HCT116 (cell line): ENCODE measurements around the gene CTCFL. TPM values are rescaled to one million over a fixed set of nuclear protein-coding genes. Genes with fewer than 3 reads are reported as not detected.

Experiments
- ATAC-seq: fragments of 200-7000 bp; cut with Tn5 transposase; 2 replicates; pipeline ENCODE4 v1.9.1; 2020; ENCODE audit warnings: mild to moderate bottlenecking, moderate library complexity
- BruUV-seq: library from RNA; stranded (reverse); fragments of 400-500 nt; replicated peaks from 2 replicates; lab custom pipeline; 2021; lab: Mats Ljungman, UMichigan
- CTCF ChIA-PET: fragments of 300-600 bp; sonication (Branson Sonifier 250); formaldehyde crosslinking; loops from one replicate; lab custom pipeline; 2021; ENCODE audit warnings: antibody characterized with exemption; lab: Charles Lee
- POLR2A ChIA-PET: fragments of 300-600, 350-600 bp; sonication (Branson Sonifier 250); formaldehyde crosslinking; loops from one replicate; lab custom pipeline; 2021; ENCODE audit warnings: antibody characterized with exemption; lab: Charles Lee
- RAD21 ChIA-PET, 2 experiments: fragments of 300-600 bp; sonication (Branson Sonifier 250); formaldehyde crosslinking; loops; one replicate each; lab custom pipeline; 2023; ENCODE audit warnings: low total read pairs in 2 of 2; ENCODE audit not compliant: uncharacterized antibody in 2 of 2, unreplicated experiment in 2 of 2, low non-redundant PET in 1 of 2; lab: Charles Lee
- DNase-seq: peaks from one replicate; pipeline ENCODE4 v3.0.0-alpha.2; 2010; ENCODE audit warnings: low read depth, low spot score
- H2AFZ ChIP-seq: fragments of 200-600 bp; shearing (Covaris generic), sonication (generic); 2 replicates; pipeline ENCODE4 v1.6.1; 2017; ENCODE audit warnings: low read depth, mixed run types, mixed read lengths, antibody characterized with exemption, low read length; ENCODE audit not compliant: poor library complexity, severe bottlenecking
- H3K27ac ChIP-seq: 2 replicates; pipeline ENCODE4 v1.5.1; 2012; ENCODE audit warnings: low read depth, low read length
- H3K27me3 ChIP-seq: fragments of 200-600 bp; sonication (generic); 2 replicates; pipeline ENCODE4 v1.6.1; 2016; ENCODE audit warnings: mixed run types, low read length, mixed read lengths; ENCODE audit not compliant: insufficient read depth
- H3K36me3 ChIP-seq, 2 experiments: fragments of 200-500 bp in 1 of 2; fragments of 200-600 bp in 1 of 2; sonication (Bioruptor generic) in 1 of 2; sonication (generic) in 1 of 2; 2 replicates each; pipeline versions ENCODE4 v1.5.1 to v1.6.1; 2014 to 2016; ENCODE audit warnings: low read length in 2 of 2, inconsistent platforms in 1 of 2, mixed read lengths in 1 of 2, mixed run types in 1 of 2; ENCODE audit not compliant: insufficient read depth in 2 of 2, control insufficient read depth in 1 of 2
- H3K4me1 ChIP-seq, 2 experiments: fragments of 200-600 bp in 1 of 2; sonication (generic) in 1 of 2; 2 replicates each; pipeline versions ENCODE4 v1.5.1 to v1.6.1; 2012 to 2017; ENCODE audit warnings: low read length in 2 of 2, inconsistent platforms in 1 of 2, mild to moderate bottlenecking in 1 of 2, mixed read lengths in 1 of 2, mixed run types in 1 of 2, moderate library complexity in 1 of 2; ENCODE audit not compliant: insufficient read depth in 2 of 2, control insufficient read depth in 1 of 2
- H3K4me2 ChIP-seq: fragments of 200-600 bp; sonication (generic); 2 replicates; pipeline ENCODE4 v1.6.1; 2017; ENCODE audit warnings: mixed run types, low read length, mixed read lengths
- H3K4me3 ChIP-seq, 2 experiments: fragments of 200-600 bp in 1 of 2; sonication (generic) in 1 of 2; replicated peaks in 1 of 2; 2 replicates each; pipeline ENCODE4 v1.5.1; 2011 to 2016; ENCODE audit warnings: low read length in 2 of 2, control low read depth in 1 of 2, low read depth in 1 of 2, mild to moderate bottlenecking in 1 of 2, mixed read lengths in 1 of 2, mixed run types in 1 of 2
- H3K79me2 ChIP-seq: fragments of 200-600 bp; sonication (generic); 2 replicates; pipeline ENCODE4 v1.6.1; 2017; ENCODE audit warnings: mild to moderate bottlenecking, mixed run types, low read length, moderate library complexity, mixed read lengths; ENCODE audit not compliant: insufficient read depth
- H3K9ac ChIP-seq: fragments of 200-600 bp; sonication (generic); 2 replicates; pipeline ENCODE4 v1.6.1; 2016; ENCODE audit warnings: low read length, mixed read lengths
- H3K9me2 ChIP-seq: fragments of 200-600 bp; sonication (generic), shearing (Covaris generic); 2 replicates; pipeline ENCODE4 v1.6.1; 2017; ENCODE audit warnings: mixed run types, mild to moderate bottlenecking, moderate library complexity; ENCODE audit not compliant: insufficient read depth
- H3K9me3 ChIP-seq, 2 experiments: fragments of 200-500 bp in 1 of 2; fragments of 200-600 bp in 1 of 2; sonication (Bioruptor generic) in 1 of 2; sonication (generic) in 1 of 2; 2 replicates each; pipeline ENCODE4 v1.6.1; 2014 to 2017; ENCODE audit warnings: low read length in 2 of 2, mixed read lengths in 2 of 2, inconsistent platforms in 1 of 2, low read depth in 1 of 2, mild to moderate bottlenecking in 1 of 2, mixed run types in 1 of 2, moderate library complexity in 1 of 2; ENCODE audit not compliant: control insufficient read depth in 1 of 2, insufficient read depth in 1 of 2
- H4K20me1 ChIP-seq: fragments of 200-600 bp; sonication (generic), shearing (Covaris generic); 2 replicates; pipeline ENCODE4 v1.6.1; 2017; ENCODE audit warnings: mixed run types, mild to moderate bottlenecking, moderate library complexity; ENCODE audit not compliant: insufficient read depth
- ATF3 ChIP-seq: IDR thresholded peaks from 2 replicates; pipeline ENCODE4 v1.6.1; 2012
- CBX3 ChIP-seq: IDR thresholded peaks from 2 replicates; pipeline ENCODE4 v1.6.1; 2012; ENCODE audit warnings: low read depth
- CEBPB ChIP-seq: IDR thresholded peaks from 2 replicates; pipeline ENCODE4 v1.6.1; 2012; ENCODE audit warnings: low read depth
- EZH2phosphoT487 ChIP-seq: fragments of 200-600 bp; IDR thresholded peaks from 2 replicates; pipeline ENCODE4 v1.6.1; 2018; ENCODE audit warnings: antibody characterized with exemption, borderline replicate concordance
- FOSL1 ChIP-seq: IDR thresholded peaks from 2 replicates; pipeline ENCODE4 v1.6.1; 2012; ENCODE audit warnings: low read depth
- JUND ChIP-seq: IDR thresholded peaks from 2 replicates; pipeline ENCODE4 v1.6.1; 2012
- REST ChIP-seq: IDR thresholded peaks from 2 replicates; pipeline ENCODE4 v1.6.1; 2012; ENCODE audit warnings: low read depth
- SIN3A ChIP-seq: IDR thresholded peaks from 2 replicates; pipeline ENCODE4 v1.6.1; 2012; ENCODE audit warnings: low read depth
- SP1 ChIP-seq: IDR thresholded peaks from 2 replicates; pipeline ENCODE4 v1.6.1; 2012; ENCODE audit warnings: low read depth
- SRF ChIP-seq: IDR thresholded peaks from 2 replicates; pipeline ENCODE4 v1.6.1; 2012; ENCODE audit warnings: low read depth
- TCF7L2 ChIP-seq: IDR thresholded peaks from 2 replicates; pipeline ENCODE4 v1.7.0; 2011; ENCODE audit warnings: borderline replicate concordance, inconsistent platforms; ENCODE audit not compliant: insufficient read depth, insufficient read length; ENCODE audit errors: extremely low read depth
- YY1 ChIP-seq: IDR thresholded peaks from 2 replicates; pipeline ENCODE4 v1.6.1; 2011; ENCODE audit warnings: low read length, low read depth, moderate library complexity, mild to moderate bottlenecking; ENCODE audit not compliant: insufficient replicate concordance; ENCODE audit errors: extremely low read depth
- intact Hi-C: fragments of 100-400 bp; cut with micrococcal nuclease; formaldehyde crosslinking; loops from 2 replicates; pipeline ENCODE4 v1.10.0; 2022
- total RNA-seq: library from RNA; stranded (reverse); gene quantifications from one replicate; pipeline ENCODE4 v1.2.1, GENCODE V29; 2021; ENCODE audit not compliant: unreplicated experiment

CTCFL gene
- total RNA-seq, 1 experiment from 2014 or later, result 0.34 TPM

GRCh38 chr20:57462781-57463180, 62.2 kb downstream of the CTCFL start:
- Histone ChIP-seq H2AFZ (no peak overlapping the region), H3K9me2 (no peaks in the 10 kb centered on the region), H3K4me1 (peaks cover 0 to 3% of the 10 kb centered on the region in 2 experiments; a peak in 1 of 4 replicates), H3K79me2 (no peaks in the 10 kb centered on the region), H3K9ac (no peak overlapping the region), H3K4me2 (no peak overlapping the region), H3K27me3 (no peaks in the 10 kb centered on the region), H3K4me3 (no peak overlapping the region), H3K27ac (no peak overlapping the region), H3K36me3 (no peaks in the 10 kb centered on the region), H4K20me1 (no peaks in the 10 kb centered on the region), H3K9me3 (no peaks in the 10 kb centered on the region; a peak in 1 of 4 replicates)
- ChIA-PET RAD21 (no interaction called here), POLR2A (no interaction called here), CTCF (no interaction called here)
- BruUV-seq, result no TSS peak
- ATAC-seq, result no peak
- intact Hi-C loops, result no loop called here
- TF ChIP-seq EZH2phosphoT487 (no peak), CBX3 (no peak), YY1 (no peak), CEBPB (no peak), FOSL1 (no peak), SRF (no peak), SIN3A (no peak), ATF3 (no peak)
- no peak for DNase-seq

GRCh38 chr20:57461726-57462125, 63.2 kb downstream of the CTCFL start:
- no peaks in the 10 kb centered on the region for H3K9me2 ChIP-seq
- no peak overlapping the region for H3K9ac ChIP-seq
- POLR2A ChIA-PET, result no interaction called here
- no peaks in the 10 kb centered on the region; a peak in 1 of 4 replicates for H3K9me3 ChIP-seq
- no peak for DNase-seq
- H3K4me1 ChIP-seq, result peaks cover 0 to 8% of the 10 kb centered on the region in 2 experiments; a peak in 1 of 4 replicates
- CTCF ChIA-PET, result no interaction called here
- H3K27me3 ChIP-seq, result no peaks in the 10 kb centered on the region
- intact Hi-C loops, result no loop called here
- H3K4me2 ChIP-seq, result no peak overlapping the region
- no peaks in the 10 kb centered on the region for H3K36me3 ChIP-seq
- H2AFZ ChIP-seq, result no peak overlapping the region
- no peak overlapping the region for H3K27ac ChIP-seq
- no peaks in the 10 kb centered on the region for H4K20me1 ChIP-seq
- BruUV-seq, result no TSS peak
- no peak overlapping the region for H3K4me3 ChIP-seq
- TF ChIP-seq REST (no peak), TCF7L2 (no peak), SRF (no peak), CEBPB (no peak), SP1 (no peak), EZH2phosphoT487 (no peak), JUND (no peak), SIN3A (no peak)
- RAD21 ChIA-PET, result no interaction called here
- ATAC-seq, result no peak
- H3K79me2 ChIP-seq, result no peaks in the 10 kb centered on the region
